Stimulated activated CD4-positive, alpha-beta T cell treated with anti-CD3 and anti-CD28 coated beads, TNF-alpha, amount 100 ng/mL, for 48 hours (primary cell): ENCODE results near the gene PTPRF.
A peak's percentile ranks its signal among the peaks of the same experiment; 100 is the strongest.

ENCODE experiments used
- DNase-seq, 3 donors: peaks; one replicate each; pipeline ENCODE4 v3.0.0-alpha.2; 2020; ENCODE audit warnings: low read depth in 3 of 3

PTPRF gene

GRCh38 chr1:43552059-43552742 is 21.5 kb downstream of the PTPRF start:
- no peak for DNase-seq

GRCh38 chr1:43552813-43553212 is 22.1 kb downstream of the PTPRF start:
- DNase-seq, result no peak

- DNase-seq, result no peak
These were observed 23.8 kb downstream of the PTPRF start for GRCh38 chr1:43554444-43554992.

GRCh38 chr1:43556782-43557181 is 26.1 kb downstream of the PTPRF start:
- DNase-seq, result no peak

- no peak for DNase-seq
These were observed 27.1 kb downstream of the PTPRF start for GRCh38 chr1:43557744-43558245.

GRCh38 chr1:43558346-43558841 is 27.7 kb downstream of the PTPRF start:
- DNase-seq, result no peak

- no peak for DNase-seq
These were observed 29.0 kb downstream of the PTPRF start for GRCh38 chr1:43559714-43560113.

GRCh38 chr1:43560286-43560685 is 29.6 kb downstream of the PTPRF start:
- DNase-seq, result no peak

GRCh38 chr1:43563876-43564539 is 33.3 kb downstream of the PTPRF start:
- DNase-seq, result no peak

GRCh38 chr1:43564551-43565348 is 34.1 kb downstream of the PTPRF start:
- no peak for DNase-seq

- DNase-seq, result peak in 2 of 3 donors; percentile 37 to 55
These were observed 35.1 kb downstream of the PTPRF start for GRCh38 chr1:43565600-43566360.

- DNase-seq, result no peak
These were observed 35.8 kb downstream of the PTPRF start for GRCh38 chr1:43566382-43567044.

- no peak for DNase-seq
These were observed 38.5 kb downstream of the PTPRF start for GRCh38 chr1:43569175-43569574.

GRCh38 chr1:43570277-43570676 is 39.6 kb downstream of the PTPRF start:
- DNase-seq, result no peak

GRCh38 chr1:43570715-43571114 is 40.0 kb downstream of the PTPRF start:
- DNase-seq, result no peak

GRCh38 chr1:43572084-43572483 is 41.4 kb downstream of the PTPRF start:
- DNase-seq, result no peak

- DNase-seq, result no peak
These were observed 41.9 kb downstream of the PTPRF start for GRCh38 chr1:43572538-43572937.

- no peak for DNase-seq
These were observed 42.5 kb downstream of the PTPRF start for GRCh38 chr1:43573066-43573800.

- DNase-seq, result no peak
These were observed 45.8 kb downstream of the PTPRF start for GRCh38 chr1:43576521-43576920.
